Vagina (tissue), 2 donors: ENCODE data around the gene BCAS1. TPM values are rescaled to one million over a fixed set of nuclear protein-coding genes. Genes with fewer than 3 reads are reported as not detected.

ENCODE experiments used
- DNase-seq, 2 donors: peaks; one replicate each; pipeline ENCODE4 v3.0.0-alpha.2; 2017; ENCODE audit errors: extremely low spot score in 2 of 2
- H3K27ac ChIP-seq: fragments of 200-600 bp; sonication (generic); one replicate; pipeline ENCODE4 v1.5.1; 2019
- H3K27me3 ChIP-seq: fragments of 200-600 bp; sonication (generic); one replicate; pipeline ENCODE4 v1.5.1; 2019
- H3K36me3 ChIP-seq, 2 donors: fragments of 200-600 bp; sonication (generic); one replicate each; pipeline ENCODE4 v1.5.1; 2017 to 2019
- H3K4me1 ChIP-seq: fragments of 200-600 bp; sonication (generic); one replicate; pipeline ENCODE4 v1.5.1; 2019
- H3K4me3 ChIP-seq, 2 donors: fragments of 200-600 bp; sonication (generic); 1 replicate in 1 of 2; 2 replicates in 1 of 2; pipeline ENCODE4 v1.5.1; 2016 to 2019
- H3K9me3 ChIP-seq: fragments of 200-600 bp; sonication (generic); one replicate; pipeline ENCODE4 v1.5.1; 2019
- CTCF ChIP-seq, 3 experiments: fragments of 450-650 bp in 2 of 3; fragments of 200-600 bp in 1 of 3; sonication (generic) in 1 of 3; IDR thresholded peaks; one replicate each; pipeline ENCODE4 v1.5.1; 2017 to 2019; ENCODE audit warnings: antibody characterized with exemption in 3 of 3, mild to moderate bottlenecking in 2 of 3, moderate library complexity in 2 of 3
- POLR2A ChIP-seq, 2 donors: fragments of 450-650 bp; IDR thresholded peaks; one replicate each; pipeline ENCODE4 v1.6.1; 2017; ENCODE audit warnings: antibody characterized with exemption in 2 of 2, mild to moderate bottlenecking in 2 of 2, moderate library complexity in 2 of 2
- POLR2AphosphoS5 ChIP-seq, 2 donors: sonication (generic); formaldehyde crosslinking; IDR thresholded peaks; one replicate each; pipeline ENCODE4 v1.9.0; 2017; ENCODE audit warnings: antibody characterized with exemption in 2 of 2, mild to moderate bottlenecking in 2 of 2, low read depth in 1 of 2; ENCODE audit not compliant: insufficient read depth in 1 of 2
- intact Hi-C: fragments of 100-400 bp; cut with DNase I; formaldehyde crosslinking; loops from one replicate; pipeline ENCODE4 v1.15.1; 2023
- total RNA-seq: library from RNA; depleted of rRNA; stranded (reverse); fragments of >200 nt; gene quantifications from one replicate; pipeline ENCODE4 v1.2.3, GENCODE V29; 2016

BCAS1 gene
- total RNA-seq, 1 donor from 2014 or later = 2.7 TPM

GRCh38 chr20:54085425-54085824, 15.0 kb upstream of the BCAS1 start:
- Histone ChIP-seq H3K27me3 (no peaks in the 10 kb centered on the region), H3K36me3 (no peaks in the 10 kb centered on the region), H3K4me1 (no peaks in the 10 kb centered on the region), H3K27ac (no peak overlapping the region), H3K4me3 (no peak overlapping the region), H3K9me3 (no peaks in the 10 kb centered on the region)
- DNase-seq = no peak
- intact Hi-C loops = no loop called here
- no peak for TF ChIP-seq POLR2A (IDR thresholded peaks at IDR 0.05)
- TF ChIP-seq POLR2AphosphoS5 (IDR thresholded peaks at IDR 0.05; ENCODE audit: insufficient read depth in 1 of 2, low read depth in 1 of 2) = no peak
- TF ChIP-seq CTCF (IDR thresholded peaks at IDR 0.05) = no peak

GRCh38 chr20:54084727-54085388, 14.5 kb upstream of the BCAS1 start:
- no peak overlapping the region for H3K27ac ChIP-seq
- intact Hi-C loops = no loop called here

DNA sequence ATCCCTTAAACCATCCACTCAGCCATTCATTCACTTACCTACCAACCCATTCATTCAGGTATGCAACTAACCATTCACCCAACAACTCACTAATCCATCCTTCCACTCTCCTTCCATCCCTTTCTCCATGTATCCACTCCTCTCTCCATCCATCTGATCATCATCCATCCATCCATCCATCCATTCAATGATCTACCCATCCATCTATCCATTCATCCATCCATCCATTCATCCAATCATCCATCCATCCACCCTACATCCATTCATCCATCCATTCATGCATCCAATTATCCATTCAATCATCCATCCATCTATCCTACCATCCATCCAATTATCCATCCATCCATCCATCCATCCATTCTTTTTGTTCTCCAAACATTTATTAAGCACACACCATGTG, 13.8 kb upstream of the BCAS1 start:
- Histone ChIP-seq H3K27me3 (no peaks in the 10 kb centered on the region), H3K4me3 (no peak overlapping the region), H3K4me1 (no peaks in the 10 kb centered on the region), H3K27ac (no peak overlapping the region), H3K9me3 (no peaks in the 10 kb centered on the region), H3K36me3 (no peaks in the 10 kb centered on the region)
- intact Hi-C loops = no loop called here
- no peak for TF ChIP-seq CTCF (IDR thresholded peaks at IDR 0.05)
- no peak for TF ChIP-seq POLR2AphosphoS5 (IDR thresholded peaks at IDR 0.05; ENCODE audit: insufficient read depth in 1 of 2, low read depth in 1 of 2)
- no peak for TF ChIP-seq POLR2A (IDR thresholded peaks at IDR 0.05)
- no peak for DNase-seq

More at GRCh38 chr20:54084727-54085388, 14.5 kb upstream of the BCAS1 start:
- no peak for TF ChIP-seq CTCF (IDR thresholded peaks at IDR 0.05)
- TF ChIP-seq POLR2AphosphoS5 (IDR thresholded peaks at IDR 0.05; ENCODE audit: insufficient read depth in 1 of 2, low read depth in 1 of 2) = no peak
- no peak for TF ChIP-seq POLR2A (IDR thresholded peaks at IDR 0.05)
- no peak for DNase-seq
- Histone ChIP-seq H3K36me3 (no peaks in the 10 kb centered on the region), H3K9me3 (no peaks in the 10 kb centered on the region), H3K4me3 (no peak overlapping the region), H3K4me1 (no peaks in the 10 kb centered on the region), H3K27me3 (no peaks in the 10 kb centered on the region)

DNA sequence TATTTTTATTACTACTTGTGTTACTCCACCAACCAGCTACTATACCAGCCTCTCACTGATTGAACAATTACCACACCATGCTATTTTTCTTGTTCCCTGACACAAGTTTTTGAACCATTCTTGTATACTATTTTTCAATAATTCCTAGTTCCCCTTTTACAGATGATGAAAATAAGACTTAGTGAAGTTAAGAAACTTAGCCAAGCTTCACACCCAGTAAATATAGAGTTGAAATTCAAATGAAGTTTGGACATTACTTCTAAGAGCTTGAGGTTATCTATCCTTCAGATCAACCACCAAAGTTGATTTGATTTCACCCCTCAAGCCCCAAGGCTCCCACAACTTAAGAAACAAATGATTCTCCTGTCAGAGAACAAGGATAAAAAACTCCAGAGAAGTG, 13.1 kb upstream of the BCAS1 start:
- Histone ChIP-seq H3K4me1 (no peaks in the 10 kb centered on the region), H3K27me3 (no peaks in the 10 kb centered on the region), H3K9me3 (no peaks in the 10 kb centered on the region), H3K27ac (no peak overlapping the region), H3K36me3 (no peaks in the 10 kb centered on the region), H3K4me3 (no peak overlapping the region)
- no peak for TF ChIP-seq POLR2A (IDR thresholded peaks at IDR 0.05)
- no peak for TF ChIP-seq CTCF (IDR thresholded peaks at IDR 0.05)
- no peak for TF ChIP-seq POLR2AphosphoS5 (IDR thresholded peaks at IDR 0.05; ENCODE audit: insufficient read depth in 1 of 2, low read depth in 1 of 2)
- no peak for DNase-seq
- intact Hi-C loops = no loop called here

GRCh38 chr20:54082100-54082499, 11.7 kb upstream of the BCAS1 start:
- H3K4me3 ChIP-seq = no peak overlapping the region
- TF ChIP-seq POLR2AphosphoS5 (IDR thresholded peaks at IDR 0.05; ENCODE audit: insufficient read depth in 1 of 2, low read depth in 1 of 2) (no peak), CTCF (IDR thresholded peaks at IDR 0.05) (no peak), POLR2A (IDR thresholded peaks at IDR 0.05) (no peak)
- H3K4me1 ChIP-seq = no peaks in the 10 kb centered on the region
- H3K27me3 ChIP-seq = no peaks in the 10 kb centered on the region
- H3K27ac ChIP-seq = no peak overlapping the region
- H3K36me3 ChIP-seq = no peaks in the 10 kb centered on the region
- no peaks in the 10 kb centered on the region for H3K9me3 ChIP-seq
- intact Hi-C loops = no loop called here
- DNase-seq = no peak
